Measurements from ENCODE around the gene FOXP1.
"Not testable (repeated sequence)": the region's sequence is repeated elsewhere in the genome, so short reads cannot be mapped to it uniquely, and the experiment has no call there.

Gene FOXP1

GRCh38 chr3:71325715-71326114, 257.8 kb downstream of the FOXP1 start:
- peaks cover 11% of the 10 kb centered on the region for H3K79me2 ChIP-seq (ENCODE audit: control insufficient read depth, low read length)
- no peak overlapping the region for H3K4me2 ChIP-seq (ENCODE audit: low read length)
- H3K4me3 ChIP-seq (ENCODE audit: low read length), result no peak overlapping the region
- H3K27me3 ChIP-seq (ENCODE audit: control insufficient read depth, low read length), result no peaks in the 10 kb centered on the region
- H3K9me3 ChIP-seq (ENCODE audit: control insufficient read depth, insufficient read depth, low read length), result no peaks in the 10 kb centered on the region
- H3K4me1 ChIP-seq (ENCODE audit: control insufficient read depth, low read length), result peaks cover 19% of the 10 kb centered on the region
- no peak overlapping the region for H3K27ac ChIP-seq (ENCODE audit: low read depth, low read length)
- TF ChIP-seq CTCF (IDR thresholded peaks at IDR 0.05; ENCODE audit: low read depth, low read length, poor library complexity, severe bottlenecking) (no peak), EZH2phosphoT487 (IDR thresholded peaks at IDR 0.05; ENCODE audit: borderline replicate concordance, low read length) (no peak)
- no peaks in the 10 kb centered on the region for H3K9me2 ChIP-seq (replicated peaks; ENCODE audit: control insufficient read depth, low read length)
- H3F3A ChIP-seq (ENCODE audit: control insufficient read depth, insufficient read depth), result no peaks in the 10 kb centered on the region
- H3K36me3 ChIP-seq (ENCODE audit: control insufficient read depth, low read length), result no peaks in the 10 kb centered on the region; the same call in 1 of the 2 replicates
- no peaks in the 10 kb centered on the region for H4K20me1 ChIP-seq (ENCODE audit: control insufficient read depth, insufficient read depth, low read depth, low read length)

- not testable (repeated sequence) for H3K27ac ChIP-seq (ENCODE audit: low read depth, low read length)
- H3K79me2 ChIP-seq (ENCODE audit: control insufficient read depth, low read length), result peaks cover 26% of the 10 kb centered on the region
Measured at GRCh38 chr3:71324224-71324623, 259.3 kb downstream of the FOXP1 start.

GRCh38 chr3:71323558-71323957, 260.0 kb downstream of the FOXP1 start:
- no peaks in the 10 kb centered on the region for H3K27me3 ChIP-seq (ENCODE audit: control insufficient read depth, low read length)
- H3K79me2 ChIP-seq (ENCODE audit: control insufficient read depth, low read length), result peaks cover 33% of the 10 kb centered on the region
- no peaks in the 10 kb centered on the region for H3F3A ChIP-seq (ENCODE audit: control insufficient read depth, insufficient read depth)
- TF ChIP-seq EZH2phosphoT487 (IDR thresholded peaks at IDR 0.05; ENCODE audit: borderline replicate concordance, low read length) (no peak), CTCF (IDR thresholded peaks at IDR 0.05; ENCODE audit: low read depth, low read length, poor library complexity, severe bottlenecking) (no peak)
- H3K4me3 ChIP-seq (ENCODE audit: low read length), result no peak overlapping the region
- H3K27ac ChIP-seq (ENCODE audit: low read depth, low read length), result no peak overlapping the region
- H3K4me1 ChIP-seq (ENCODE audit: control insufficient read depth, low read length), result peaks cover 35% of the 10 kb centered on the region
- H4K20me1 ChIP-seq (ENCODE audit: control insufficient read depth, insufficient read depth, low read depth, low read length), result no peaks in the 10 kb centered on the region
- H3K4me2 ChIP-seq (ENCODE audit: low read length), result no peak overlapping the region
- no peaks in the 10 kb centered on the region; the same call in 1 of the 2 replicates for H3K36me3 ChIP-seq (ENCODE audit: control insufficient read depth, low read length)
- no peaks in the 10 kb centered on the region for H3K9me2 ChIP-seq (replicated peaks; ENCODE audit: control insufficient read depth, low read length)
- no peaks in the 10 kb centered on the region for H3K9me3 ChIP-seq (ENCODE audit: control insufficient read depth, insufficient read depth, low read length)

More at GRCh38 chr3:71324224-71324623, 259.3 kb downstream of the FOXP1 start:
- not testable (repeated sequence) for H3K9me3 ChIP-seq (ENCODE audit: control insufficient read depth, insufficient read depth, low read length); H4K20me1 ChIP-seq (ENCODE audit: control insufficient read depth, insufficient read depth, low read depth, low read length); H3F3A ChIP-seq (ENCODE audit: control insufficient read depth, insufficient read depth); H3K4me3 ChIP-seq (ENCODE audit: low read length); H3K9me2 ChIP-seq (replicated peaks; ENCODE audit: control insufficient read depth, low read length); H3K27me3 ChIP-seq (ENCODE audit: control insufficient read depth, low read length); H3K36me3 ChIP-seq (ENCODE audit: control insufficient read depth, low read length); H3K4me2 ChIP-seq (ENCODE audit: low read length)
- peaks cover 28% of the 10 kb centered on the region for H3K4me1 ChIP-seq (ENCODE audit: control insufficient read depth, low read length)

GRCh38 chr3:71322154-71322553, 261.4 kb downstream of the FOXP1 start:
- Histone ChIP-seq H3K4me1 (ENCODE audit: control insufficient read depth, low read length) (peaks cover 49% of the 10 kb centered on the region), H3K9me3 (ENCODE audit: control insufficient read depth, insufficient read depth, low read length) (no peaks in the 10 kb centered on the region), H3K4me3 (ENCODE audit: low read length) (no peak overlapping the region), H3K27me3 (ENCODE audit: control insufficient read depth, low read length) (no peaks in the 10 kb centered on the region), H3K4me2 (ENCODE audit: low read length) (no peak overlapping the region), H3K27ac (ENCODE audit: low read depth, low read length) (no peak overlapping the region), H3K9me2 (replicated peaks; ENCODE audit: control insufficient read depth, low read length) (no peaks in the 10 kb centered on the region), H4K20me1 (ENCODE audit: control insufficient read depth, insufficient read depth, low read depth, low read length) (no peaks in the 10 kb centered on the region), H3K79me2 (ENCODE audit: control insufficient read depth, low read length) (peaks cover 45% of the 10 kb centered on the region), H3F3A (ENCODE audit: control insufficient read depth, insufficient read depth) (0 out of 2 replicates have a peak, but pooled peaks cover 2% of the 10 kb centered on the region), H3K36me3 (ENCODE audit: control insufficient read depth, low read length) (no peaks in the 10 kb centered on the region)
- TF ChIP-seq CTCF (IDR thresholded peaks at IDR 0.05; ENCODE audit: low read depth, low read length, poor library complexity, severe bottlenecking), result no peak
- no peak for TF ChIP-seq EZH2phosphoT487 (IDR thresholded peaks at IDR 0.05; ENCODE audit: borderline replicate concordance, low read length)
